Stimulated activated memory B cell treated with anti-CD40 and anti-IgM and Interleukin-4, amounts not matched to agents 10 μg/mL and 1 μg/mL and 100 μg/mL, for 72 hours (primary cell): ENCODE results near the gene COMMD6.
"Not testable (repeated sequence)": the region's sequence is repeated elsewhere in the genome, so short reads cannot be mapped to it uniquely, and the experiment has no call there.

Source experiments
- ATAC-seq: fragments of 150-1000 bp; cut with Tn5 transposase; 2 replicates; pipeline ENCODE4 v1.10.0; 2021
- H3K27ac Mint-ChIP-seq: one replicate; pipeline ENCODE4 v1.8.0; 2022; ENCODE audit warnings: mild to moderate bottlenecking, mixed read lengths
- H3K27me3 Mint-ChIP-seq: one replicate; pipeline ENCODE4 v1.8.0; 2022; ENCODE audit warnings: mixed read lengths
- H3K36me3 Mint-ChIP-seq: one replicate; pipeline ENCODE4 v1.8.0; 2022; ENCODE audit warnings: mixed read lengths
- H3K4me1 Mint-ChIP-seq: one replicate; pipeline ENCODE4 v1.8.0; 2022; ENCODE audit warnings: mixed read lengths
- H3K4me3 Mint-ChIP-seq: one replicate; pipeline ENCODE4 v1.8.0; 2022; ENCODE audit warnings: mild to moderate bottlenecking, moderate library complexity, mixed read lengths
- H3K9me3 Mint-ChIP-seq: one replicate; pipeline ENCODE4 v1.8.0; 2022; ENCODE audit warnings: mixed read lengths

The COMMD6 gene

GRCh38 chr13:75547917-75548316 lies 10.3 kb upstream of the COMMD6 start:
- Mint-ChIP-seq H3K27ac (no peak overlapping the region), H3K27me3 (no peaks in the 10 kb centered on the region), H3K4me3 (no peak overlapping the region), H3K4me1 (peaks cover 31% of the 10 kb centered on the region), H3K9me3 (no peaks in the 10 kb centered on the region), H3K36me3 (no peaks in the 10 kb centered on the region)
- no peak for ATAC-seq

GRCh38 chr13:75545386-75545785 lies 7.7 kb upstream of the COMMD6 start:
- H3K9me3 Mint-ChIP-seq, H3K4me3 Mint-ChIP-seq: not testable (repeated sequence)

GRCh38 chr13:75544681-75545330 lies 7.2 kb upstream of the COMMD6 start:
- Mint-ChIP-seq H3K27me3 (no peaks in the 10 kb centered on the region), H3K9me3 (no peaks in the 10 kb centered on the region), H3K4me3 (no peak overlapping the region), H3K27ac (no peak overlapping the region), H3K36me3 (no peaks in the 10 kb centered on the region), H3K4me1 (peaks cover 6% of the 10 kb centered on the region)
- no peak for ATAC-seq

More at GRCh38 chr13:75545386-75545785, 7.7 kb upstream of the COMMD6 start:
- H3K27me3 Mint-ChIP-seq, ATAC-seq, H3K27ac Mint-ChIP-seq, H3K36me3 Mint-ChIP-seq: not testable (repeated sequence)
- H3K4me1 Mint-ChIP-seq = peaks cover 11% of the 10 kb centered on the region

- ATAC-seq = no peak
These were observed 4.3 kb upstream of the COMMD6 start for GRCh38 chr13:75541961-75542360.

GRCh38 chr13:75541287-75541686 lies 3.6 kb upstream of the COMMD6 start:
- no peaks in the 10 kb centered on the region for H3K9me3 Mint-ChIP-seq
- no peak overlapping the region for H3K4me3 Mint-ChIP-seq

More at GRCh38 chr13:75541961-75542360, 4.3 kb upstream of the COMMD6 start:
- Mint-ChIP-seq H3K4me1 (peaks cover 20% of the 10 kb centered on the region), H3K36me3 (no peaks in the 10 kb centered on the region), H3K9me3 (no peaks in the 10 kb centered on the region), H3K4me3 (no peak overlapping the region), H3K27me3 (no peaks in the 10 kb centered on the region), H3K27ac (no peak overlapping the region)

GRCh38 chr13:75533861-75534260 lies 3.8 kb downstream of the COMMD6 start:
- Mint-ChIP-seq H3K27ac (no peak overlapping the region), H3K27me3 (no peaks in the 10 kb centered on the region), H3K4me3 (no peak overlapping the region), H3K9me3 (no peaks in the 10 kb centered on the region), H3K36me3 (peaks cover 30% of the 10 kb centered on the region), H3K4me1 (peaks cover 58% of the 10 kb centered on the region)
- ATAC-seq = no peak

More at GRCh38 chr13:75541287-75541686, 3.6 kb upstream of the COMMD6 start:
- no peak for ATAC-seq
- peaks cover 26% of the 10 kb centered on the region for H3K4me1 Mint-ChIP-seq
- H3K27me3 Mint-ChIP-seq = no peaks in the 10 kb centered on the region
- H3K36me3 Mint-ChIP-seq = no peaks in the 10 kb centered on the region
- no peak overlapping the region for H3K27ac Mint-ChIP-seq

GRCh38 chr13:75530549-75530961 lies 7.1 kb downstream of the COMMD6 start:
- H3K4me3 Mint-ChIP-seq = no peak overlapping the region
- H3K36me3 Mint-ChIP-seq = peaks cover 49% of the 10 kb centered on the region
- H3K27me3 Mint-ChIP-seq = no peaks in the 10 kb centered on the region
- ATAC-seq = no peak
- H3K4me1 Mint-ChIP-seq = peaks cover 30% of the 10 kb centered on the region
- no peak overlapping the region for H3K27ac Mint-ChIP-seq
- H3K9me3 Mint-ChIP-seq = no peaks in the 10 kb centered on the region

- Mint-ChIP-seq H3K4me3 (no peak overlapping the region), H3K27me3 (no peaks in the 10 kb centered on the region), H3K36me3 (peaks cover 22% of the 10 kb centered on the region), H3K27ac (no peak overlapping the region), H3K4me1 (peaks cover 6% of the 10 kb centered on the region), H3K9me3 (peaks cover 5% of the 10 kb centered on the region)
- ATAC-seq = no peak
These were observed 15.7 kb downstream of the COMMD6 start for GRCh38 chr13:75521956-75522355.

- ATAC-seq = no peak
- H3K4me3 Mint-ChIP-seq = no peak overlapping the region
- H3K4me1 Mint-ChIP-seq = peaks cover 13% of the 10 kb centered on the region
- H3K27me3 Mint-ChIP-seq = no peaks in the 10 kb centered on the region
- no peak overlapping the region for H3K27ac Mint-ChIP-seq
- H3K9me3 Mint-ChIP-seq = peaks cover 7% of the 10 kb centered on the region
- H3K36me3 Mint-ChIP-seq = peaks cover 6% of the 10 kb centered on the region
These were observed 19.1 kb downstream of the COMMD6 start for GRCh38 chr13:75518439-75519088.

- H3K27ac Mint-ChIP-seq = no peak overlapping the region
- peaks cover 25% of the 10 kb centered on the region for H3K4me1 Mint-ChIP-seq
- no peak overlapping the region for H3K4me3 Mint-ChIP-seq
- H3K36me3 Mint-ChIP-seq = no peaks in the 10 kb centered on the region
- peaks cover 2% of the 10 kb centered on the region for H3K9me3 Mint-ChIP-seq
- ATAC-seq = no peak
- H3K27me3 Mint-ChIP-seq = no peaks in the 10 kb centered on the region
These were observed 23.3 kb downstream of the COMMD6 start for GRCh38 chr13:75514080-75514995.

GRCh38 chr13:75513271-75513670 lies 24.4 kb downstream of the COMMD6 start:
- Mint-ChIP-seq H3K4me3 (no peak overlapping the region), H3K36me3 (no peaks in the 10 kb centered on the region), H3K27me3 (no peaks in the 10 kb centered on the region), H3K4me1 (peaks cover 25% of the 10 kb centered on the region), H3K9me3 (peaks cover 2% of the 10 kb centered on the region), H3K27ac (no peak overlapping the region)
- no peak for ATAC-seq

- Mint-ChIP-seq H3K4me3 (no peak overlapping the region), H3K27ac (peak overlapping the region; percentile 63), H3K9me3 (peaks cover 2% of the 10 kb centered on the region), H3K36me3 (no peaks in the 10 kb centered on the region), H3K4me1 (peaks cover 31% of the 10 kb centered on the region), H3K27me3 (no peaks in the 10 kb centered on the region)
- ATAC-seq = peak; percentile 45
These were observed 25.4 kb downstream of the COMMD6 start for GRCh38 chr13:75512253-75512652.

- peaks cover 2% of the 10 kb centered on the region for H3K9me3 Mint-ChIP-seq
- no peaks in the 10 kb centered on the region for H3K36me3 Mint-ChIP-seq
- peaks cover 31% of the 10 kb centered on the region for H3K4me1 Mint-ChIP-seq
- no peak overlapping the region for H3K27ac Mint-ChIP-seq
- no peak for ATAC-seq
- H3K27me3 Mint-ChIP-seq = no peaks in the 10 kb centered on the region
- H3K4me3 Mint-ChIP-seq = no peak overlapping the region
These were observed 26.5 kb downstream of the COMMD6 start for GRCh38 chr13:75511051-75511625.

GRCh38 chr13:75508002-75508548 lies 29.6 kb downstream of the COMMD6 start:
- Mint-ChIP-seq H3K36me3 (no peaks in the 10 kb centered on the region), H3K9me3 (no peaks in the 10 kb centered on the region), H3K4me3 (no peak overlapping the region), H3K27ac (no peak overlapping the region), H3K27me3 (no peaks in the 10 kb centered on the region), H3K4me1 (peaks cover 19% of the 10 kb centered on the region)
- no peak for ATAC-seq
